Adrenal gland (tissue), 12 donors: ENCODE data around the gene OAT. TPM values are rescaled to one million over a fixed set of nuclear protein-coding genes. Genes with fewer than 3 reads are reported as not detected.

Experiments used
- DNase-seq, 7 donors: peaks; one replicate each; pipeline ENCODE4 v3.0.0-alpha.2; 2019 to 2020
- H3K27ac ChIP-seq, 5 donors: fragments of 200-600 bp; sonication (generic) in 4 of 5; 1 replicate in 3 of 5; 2 replicates in 2 of 5; pipeline versions ENCODE4 v1.5.1 to v1.8.0; 2016 to 2020; ENCODE audit warnings: mild to moderate bottlenecking in 1 of 5
- H3K27me3 ChIP-seq: fragments of 200-600 bp; 2 replicates; pipeline ENCODE4 v1.8.0; 2021
- H3K36me3 ChIP-seq, 2 donors: fragments of 200-600 bp; replicated peaks in 1 of 2; 1 replicate in 1 of 2; 2 replicates in 1 of 2; pipeline versions ENCODE4 v1.5.1 to v1.8.0; 2018 to 2022
- H3K4me1 ChIP-seq, 2 donors: fragments of 200-600 bp; replicated peaks in 1 of 2; 1 replicate in 1 of 2; 2 replicates in 1 of 2; pipeline versions ENCODE4 v1.5.1 to v1.8.0; 2018 to 2021
- H3K4me3 ChIP-seq, 4 donors: fragments of 200-600 bp; sonication (generic) in 3 of 4; one replicate each; pipeline ENCODE4 v1.5.1; 2016 to 2018
- H3K9me3 ChIP-seq, 3 donors: fragments of 200-600 bp; sonication (generic) in 1 of 3; replicated peaks in 1 of 3; 1 replicate in 2 of 3; 2 replicates in 1 of 3; pipeline versions ENCODE4 v1.5.1 to v1.8.0; 2016 to 2021
- CTCF ChIP-seq, 6 experiments: fragments of 450-650 bp in 4 of 6; fragments of 200-600 bp in 2 of 6; sonication (generic) in 1 of 6; IDR thresholded peaks; 1 replicate in 5 of 6; 2 replicates in 1 of 6; pipeline versions ENCODE4 v1.5.1 to v1.8.0; 2016 to 2021; ENCODE audit warnings: antibody characterized with exemption in 6 of 6, mild to moderate bottlenecking in 2 of 6, moderate library complexity in 1 of 6
- POLR2A ChIP-seq, 2 donors: fragments of 450-650 bp; IDR thresholded peaks; one replicate each; pipeline ENCODE4 v1.6.1; 2017; ENCODE audit warnings: antibody characterized with exemption in 2 of 2, mild to moderate bottlenecking in 2 of 2, moderate library complexity in 1 of 2
- WGBS, 4 donors: extraction: QIAGEN DNeasy Blood & Tissue Kit in 2 of 4; methylation state at CpG; one replicate each; pipeline versions ENCODE4 v1.1.5 to v1.1.7; 2013 to 2017; 5-methylcytosine and 5-hydroxymethylcytosine counted together
- intact Hi-C, 2 donors: fragments of 100-400 bp; cut with DNase I; formaldehyde crosslinking; loops; one replicate each; pipeline versions ENCODE4 v1.14.1 to v1.15.0; 2022 to 2023
- polyA plus RNA-seq, 3 donors: library from polyadenylated mRNA; stranded (reverse); fragments of 200-250 nt in 2 of 3; fragments of 350-450 nt in 1 of 3; fragmentation: Illumina TruSeq in 1 of 3; extraction: RNeasy Lipid Tissue Mini Kit (QIAGEN cat#74804) in 1 of 3; gene quantifications; one replicate each; pipeline ENCODE4 v1.2.3, GENCODE V29; 2013 to 2014
- total RNA-seq, 9 donors: library from RNA; depleted of rRNA in 4 of 9; stranded (reverse); fragments of >200 nt in 4 of 9; fragments of 120-200 nt in 1 of 9; fragmentation: NEBNext Ultra II Directional in 1 of 9; extraction: Animal tissue kit (Norgen Biotek cat#: 25700) in 1 of 9; gene quantifications; one replicate each; pipeline versions ENCODE4 v1.1.0 to v1.2.4, GENCODE V29; 2013 to 2023
- donor health status: healthy with polysubstance abuse.
- donor health status: Bipolar disorder and iron deficiency.
- donor health status: DM: yes; HTN: yes; CAD: no.
- donor health status: DM: no; HTN: no; CAD: no.
- donor health status: DM: no; HTN: no; CAD: no.
- donor health status: DM: yes; HTN: yes; CAD: no.

OAT gene
- total and polyA plus RNA-seq, 12 donors = 39.7 to 244 (median 159) TPM

GRCh38 chr10:124351481-124352220 is 67.1 kb downstream of the OAT start:
- Histone ChIP-seq H3K27ac (no peak overlapping the region), H3K9me3 (no peaks in the 10 kb centered on the region), H3K36me3 (no peaks in the 10 kb centered on the region), H3K4me1 (peaks cover 0 to 9% of the 10 kb centered on the region in 2 donors), H3K27me3 (no peaks in the 10 kb centered on the region), H3K4me3 (no peak overlapping the region)
- intact Hi-C loops = no loop called here
- TF ChIP-seq CTCF (IDR thresholded peaks at IDR 0.05) (no peak), POLR2A (IDR thresholded peaks at IDR 0.05) (no peak)
- WGBS, 4 donors = 75 to 92% (median 81%) methylated on average over 7 to 10 of the region's 10 CpGs
- no peak for DNase-seq

GRCh38 chr10:124350806-124351205 is 67.9 kb downstream of the OAT start:
- Histone ChIP-seq H3K4me3 (no peak overlapping the region), H3K9me3 (no peaks in the 10 kb centered on the region), H3K27ac (no peak overlapping the region), H3K4me1 (peaks cover 0 to 9% of the 10 kb centered on the region in 2 donors), H3K27me3 (no peaks in the 10 kb centered on the region), H3K36me3 (no peaks in the 10 kb centered on the region)
- intact Hi-C loops = no loop called here
- DNase-seq = no peak
- TF ChIP-seq CTCF (IDR thresholded peaks at IDR 0.05) (no peak), POLR2A (IDR thresholded peaks at IDR 0.05) (no peak)
- 92 to 95% (median 94%) methylated on average over 8 of the region's 8 CpGs for whole genome bisulfite sequencing, 4 donors

- TF ChIP-seq POLR2A (IDR thresholded peaks at IDR 0.05) = no peak
- no peak for TF ChIP-seq CTCF (IDR thresholded peaks at IDR 0.05)
- no peak for DNase-seq
- WGBS, 4 donors = 77 to 100% (median 83%) methylated on average over 2 to 5 of the region's 5 CpGs
- H3K27me3 ChIP-seq = no peaks in the 10 kb centered on the region
- intact Hi-C loops = no loop called here
- H3K4me3 ChIP-seq = no peak overlapping the region
- peaks cover 0 to 6% of the 10 kb centered on the region in 2 donors for H3K4me1 ChIP-seq
- H3K27ac ChIP-seq = no peak overlapping the region
- no peaks in the 10 kb centered on the region for H3K9me3 ChIP-seq
- H3K36me3 ChIP-seq = no peaks in the 10 kb centered on the region
Measured at GRCh38 chr10:124349996-124350280, 68.8 kb downstream of the OAT start.

GRCh38 chr10:124349231-124349995 is 69.3 kb downstream of the OAT start:
- no peak for DNase-seq
- Histone ChIP-seq H3K4me3 (no peak overlapping the region), H3K9me3 (no peaks in the 10 kb centered on the region), H3K36me3 (no peaks in the 10 kb centered on the region), H3K4me1 (peaks cover 0 to 3% of the 10 kb centered on the region in 2 donors), H3K27ac (no peak overlapping the region), H3K27me3 (no peaks in the 10 kb centered on the region)
- intact Hi-C loops = no loop called here
- no peak for TF ChIP-seq CTCF (IDR thresholded peaks at IDR 0.05)
- TF ChIP-seq POLR2A (IDR thresholded peaks at IDR 0.05) = no peak
- WGBS, 4 donors = 73 to 90% (median 82%) methylated on average over 11 to 16 of the region's 16 CpGs
